Cardiac fibroblast (primary cell): ENCODE results near the gene ZDHHC18.
"Not testable (repeated sequence)": the region's sequence is repeated elsewhere in the genome, so short reads cannot be mapped to it uniquely, and the experiment has no call there.

Experiments
- DNase-seq, 2 donors: peaks; one replicate each; pipeline versions ENCODE4 v3.0.0 to v3.0.0-alpha.2; 2010; ENCODE audit warnings: low read depth in 2 of 2
- H3K4me3 ChIP-seq, 2 donors: replicated peaks in 1 of 2; 1 replicate in 1 of 2; 2 replicates in 1 of 2; pipeline ENCODE4 v1.5.1; 2011; ENCODE audit warnings: low read depth in 2 of 2, low read length in 2 of 2, mild to moderate bottlenecking in 2 of 2, moderate library complexity in 1 of 2
- CTCF ChIP-seq: IDR thresholded peaks from one replicate; pipeline ENCODE4 v1.5.1; 2011; ENCODE audit warnings: low read depth, mild to moderate bottlenecking, low read length, inconsistent platforms

Gene ZDHHC18

GRCh38 chr1:26831546-26832248, 5.2 kb downstream of the ZDHHC18 start:
- no peak for TF ChIP-seq CTCF
- DNase-seq = peak; percentile 17 to 25
- no peak overlapping the region for H3K4me3 ChIP-seq

- TF ChIP-seq CTCF = no peak
- DNase-seq = no peak
- H3K4me3 ChIP-seq = no peak overlapping the region
Measured at GRCh38 chr1:26832249-26832960, 5.9 kb downstream of the ZDHHC18 start.

- no peak for TF ChIP-seq CTCF
- no peak overlapping the region for H3K4me3 ChIP-seq
- no peak for DNase-seq
Measured at GRCh38 chr1:26833432-26834405, 7.2 kb downstream of the ZDHHC18 start.

GRCh38 chr1:26837665-26838064, 11.2 kb downstream of the ZDHHC18 start:
- not testable (repeated sequence) for DNase-seq, H3K4me3 ChIP-seq

- no peak overlapping the region for H3K4me3 ChIP-seq
- DNase-seq = no peak
Measured at GRCh38 chr1:26838474-26839338, 12.2 kb downstream of the ZDHHC18 start.

GRCh38 chr1:26839339-26839722, 12.8 kb downstream of the ZDHHC18 start:
- no peak overlapping the region for H3K4me3 ChIP-seq
- no peak for TF ChIP-seq CTCF

More at GRCh38 chr1:26838474-26839338, 12.2 kb downstream of the ZDHHC18 start:
- TF ChIP-seq CTCF = no peak

More at GRCh38 chr1:26839339-26839722, 12.8 kb downstream of the ZDHHC18 start:
- no peak for DNase-seq
